Cortex of kidney (tissue), 1 donor: ENCODE measurements around the gene GPC6.

Source experiments
- DNase-seq: peaks from one replicate; lab custom pipeline; 2025; lab: John Stamatoyannopoulos, UW

The GPC6 gene

GRCh38 chr13:94351292-94351990, 1124.8 kb downstream of the GPC6 start:
- no peak for DNase-seq

- no peak for DNase-seq
Observed at GRCh38 chr13:94352057-94352456, 1125.5 kb downstream of the GPC6 start.

- no peak for DNase-seq
Observed at GRCh38 chr13:94353167-94353710, 1126.6 kb downstream of the GPC6 start.

GRCh38 chr13:94359875-94360274, 1133.3 kb downstream of the GPC6 start:
- no peak for DNase-seq

- no peak for DNase-seq
Observed at GRCh38 chr13:94362411-94362909, 1135.9 kb downstream of the GPC6 start.

- DNase-seq, result no peak
Observed at GRCh38 chr13:94366677-94367076, 1140.1 kb downstream of the GPC6 start.

GRCh38 chr13:94369972-94370436, 1143.4 kb downstream of the GPC6 start:
- no peak for DNase-seq

GRCh38 chr13:94371855-94372254, 1145.2 kb downstream of the GPC6 start:
- no peak for DNase-seq

- no peak for DNase-seq
Observed at GRCh38 chr13:94382517-94382916, 1155.9 kb downstream of the GPC6 start.

- no peak for DNase-seq
Observed at GRCh38 chr13:94382960-94383359, 1156.4 kb downstream of the GPC6 start.

- DNase-seq, result no peak
Observed at GRCh38 chr13:94384231-94384905, 1157.8 kb downstream of the GPC6 start.

- DNase-seq, result no peak
Observed at GRCh38 chr13:94387047-94387446, 1160.4 kb downstream of the GPC6 start.

- no peak for DNase-seq
Observed at GRCh38 chr13:94389604-94390351, 1163.2 kb downstream of the GPC6 start.

- DNase-seq, result no peak
Observed at GRCh38 chr13:94390881-94391280, 1164.3 kb downstream of the GPC6 start.

- no peak for DNase-seq
Observed at GRCh38 chr13:94394723-94395122, 1168.1 kb downstream of the GPC6 start.

GRCh38 chr13:94395860-94396259, 1169.3 kb downstream of the GPC6 start:
- no peak for DNase-seq

- DNase-seq, result no peak
Observed at GRCh38 chr13:94399812-94400211, 1173.2 kb downstream of the GPC6 start.

GRCh38 chr13:94400874-94401273, 1174.3 kb downstream of the GPC6 start:
- DNase-seq, result no peak

- no peak for DNase-seq
Observed at GRCh38 chr13:94408314-94409036, 1181.9 kb downstream of the GPC6 start.

GRCh38 chr13:94411747-94412146, 1185.1 kb downstream of the GPC6 start:
- no peak for DNase-seq

GRCh38 chr13:94412870-94413597, 1186.4 kb downstream of the GPC6 start:
- DNase-seq, result no peak
